ENCODE data around the gene CUL4A. TPM values are rescaled to one million over a fixed set of nuclear protein-coding genes. Genes with fewer than 3 reads are reported as not detected.
A peak's percentile ranks its signal among the peaks of the same experiment; 100 is the strongest.

CUL4A gene
- total RNA-seq, 1 donor from 2014 or later: 104 TPM

DNA sequence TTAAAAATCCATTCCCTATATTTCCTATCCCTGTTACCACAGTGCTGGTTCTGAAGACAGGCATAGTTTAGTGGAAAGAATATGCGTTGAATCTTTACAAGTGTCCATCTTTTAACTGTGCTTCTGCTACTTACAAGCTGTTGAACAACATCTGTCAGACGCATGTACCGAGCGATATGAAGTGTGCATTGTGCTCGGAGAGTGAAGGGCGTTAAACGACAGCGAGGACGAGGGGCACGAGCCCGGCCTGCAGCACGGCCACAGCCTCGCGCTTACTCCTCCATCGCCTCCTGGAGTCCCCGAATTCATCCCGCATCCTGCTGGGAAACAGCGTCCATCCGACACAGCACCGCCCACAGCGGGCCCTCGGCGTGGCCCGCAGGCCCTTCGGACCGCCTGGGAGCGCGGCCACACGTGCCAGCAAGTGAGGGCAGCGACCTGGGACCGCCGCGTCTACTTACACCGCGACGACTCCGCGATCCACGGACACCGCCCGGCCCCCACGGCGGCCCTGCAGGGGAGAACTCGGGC is 1.5 kb upstream of the CUL4A start:
- DNase-seq (ENCODE audit: low read depth): peak; percentile 31
- no peak for FAIRE-seq
- peak overlapping the region; percentile 85 for H3K4me3 ChIP-seq (ENCODE audit: low read depth, low read length)
- H3K36me3 ChIP-seq (ENCODE audit: control insufficient read depth, insufficient read depth, low read length): peaks cover 6% of the 10 kb centered on the region
- H3K27me3 ChIP-seq (ENCODE audit: control insufficient read depth, insufficient read depth, low read length): no peaks in the 10 kb centered on the region
- TF ChIP-seq, protein P1, sequence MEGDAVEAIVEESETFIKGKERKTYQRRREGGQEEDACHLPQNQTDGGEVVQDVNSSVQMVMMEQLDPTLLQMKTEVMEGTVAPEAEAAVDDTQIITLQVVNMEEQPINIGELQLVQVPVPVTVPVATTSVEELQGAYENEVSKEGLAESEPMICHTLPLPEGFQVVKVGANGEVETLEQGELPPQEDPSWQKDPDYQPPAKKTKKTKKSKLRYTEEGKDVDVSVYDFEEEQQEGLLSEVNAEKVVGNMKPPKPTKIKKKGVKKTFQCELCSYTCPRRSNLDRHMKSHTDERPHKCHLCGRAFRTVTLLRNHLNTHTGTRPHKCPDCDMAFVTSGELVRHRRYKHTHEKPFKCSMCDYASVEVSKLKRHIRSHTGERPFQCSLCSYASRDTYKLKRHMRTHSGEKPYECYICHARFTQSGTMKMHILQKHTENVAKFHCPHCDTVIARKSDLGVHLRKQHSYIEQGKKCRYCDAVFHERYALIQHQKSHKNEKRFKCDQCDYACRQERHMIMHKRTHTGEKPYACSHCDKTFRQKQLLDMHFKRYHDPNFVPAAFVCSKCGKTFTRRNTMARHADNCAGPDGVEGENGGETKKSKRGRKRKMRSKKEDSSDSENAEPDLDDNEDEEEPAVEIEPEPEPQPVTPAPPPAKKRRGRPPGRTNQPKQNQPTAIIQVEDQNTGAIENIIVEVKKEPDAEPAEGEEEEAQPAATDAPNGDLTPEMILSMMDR (IDR thresholded peaks at IDR 0.05; ENCODE audit: insufficient read depth, low read length, severe bottlenecking): no peak

DNA sequence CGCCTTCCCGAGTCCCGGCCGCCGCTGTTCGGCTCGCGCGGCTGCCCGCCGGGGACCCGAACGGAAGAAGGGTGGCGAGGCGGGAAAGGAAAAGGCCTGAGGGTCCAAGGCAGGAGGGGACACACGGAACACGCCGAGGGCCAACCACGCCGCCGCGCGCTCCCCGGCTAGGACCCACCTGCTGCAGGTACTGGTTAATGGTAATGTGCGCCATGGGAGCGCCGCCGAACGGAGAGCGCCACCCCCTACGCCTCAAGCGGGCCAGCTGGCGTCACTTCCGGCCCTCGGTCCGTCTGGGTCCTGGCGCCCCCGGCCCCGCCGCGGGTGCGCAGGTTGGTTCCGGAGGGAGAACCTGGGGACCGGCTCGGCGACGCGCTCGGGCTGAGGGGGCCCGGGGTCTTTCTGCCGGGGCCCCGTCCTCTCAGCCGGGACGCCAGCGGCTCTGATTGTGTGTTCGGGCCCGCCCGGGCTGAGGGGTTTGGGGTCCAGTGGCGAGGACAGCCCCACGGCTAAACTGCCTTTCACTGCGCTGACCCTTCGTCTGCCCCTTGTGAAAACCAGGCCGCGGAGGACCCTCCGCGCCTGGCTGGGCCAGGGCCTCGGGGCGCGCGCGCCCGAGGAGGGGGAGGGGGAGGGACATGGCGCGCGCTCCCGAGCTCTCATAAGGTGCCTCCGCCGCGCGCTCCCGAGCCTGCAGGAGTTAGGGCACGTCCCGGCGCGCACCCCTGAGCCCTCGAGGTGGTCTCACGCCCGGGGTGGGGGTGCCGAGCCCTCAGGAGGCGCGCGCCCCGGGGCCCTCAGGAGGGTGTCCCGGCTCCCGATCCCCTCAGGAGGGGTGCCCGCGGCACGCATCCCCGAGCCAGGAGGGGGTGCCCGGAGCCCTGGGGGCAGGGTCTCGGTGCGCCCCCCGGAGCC is 735 bp upstream of the CUL4A start, which contains the start of gene PCID2:
PCID2 (minus strand) TSS at position 249 of the 915 bp plus-strand sequence; CDS start at position 214, 35 bp downstream.
- Histone ChIP-seq H3K27me3 (ENCODE audit: control insufficient read depth, insufficient read depth, low read length) (no peaks in the 10 kb centered on the region), H3K36me3 (ENCODE audit: control insufficient read depth, insufficient read depth, low read length) (peaks cover 6% of the 10 kb centered on the region), H3K4me3 (ENCODE audit: low read depth, low read length) (peak within 1 kb of the TSS; percentile 85)
- peak; percentile 58 for DNase-seq (ENCODE audit: low read depth)
- no peak for FAIRE-seq
- TF ChIP-seq, protein P1 (IDR thresholded peaks at IDR 0.05; ENCODE audit: insufficient read depth, low read length, severe bottlenecking): no peak

- FAIRE-seq (no peak), DNase-seq (ENCODE audit: low read depth) (peak; percentile 57)
- Histone ChIP-seq H3K4me3 (ENCODE audit: low read depth, low read length) (peak overlapping the region; percentile 85), H3K27me3 (ENCODE audit: control insufficient read depth, insufficient read depth, low read length) (no peaks in the 10 kb centered on the region), H3K36me3 (ENCODE audit: control insufficient read depth, insufficient read depth, low read length) (peaks cover 5% of the 10 kb centered on the region)
- TF ChIP-seq, protein P1 (IDR thresholded peaks at IDR 0.05; ENCODE audit: insufficient read depth, low read length, severe bottlenecking): no peak
These were observed 477 bp downstream of the CUL4A start for GRCh38 chr13:113209759-113210421.

DNA sequence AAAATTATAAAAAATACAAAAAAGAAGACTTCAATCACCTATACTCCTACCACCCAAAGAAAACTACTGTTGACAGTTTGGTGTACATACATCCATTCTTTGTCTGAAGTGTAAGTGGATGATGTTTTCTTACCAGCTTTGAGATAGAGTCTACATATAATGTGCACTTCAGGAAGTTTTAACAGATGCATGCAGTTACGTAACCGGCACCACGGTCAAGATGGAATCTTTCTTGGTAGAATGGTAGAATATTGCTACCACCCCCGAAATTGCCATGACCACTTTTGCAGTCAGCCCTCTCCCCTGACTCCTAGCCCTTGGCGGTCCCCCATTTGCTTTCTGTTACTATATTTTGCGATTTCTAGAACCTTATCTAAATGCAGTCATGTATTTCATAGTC is 1.4 kb downstream of the CUL4A start:
- TF ChIP-seq, protein P1 (IDR thresholded peaks at IDR 0.05; ENCODE audit: insufficient read depth, low read length, severe bottlenecking): no peak
- DNase-seq (ENCODE audit: low read depth): no peak
- H3K4me3 ChIP-seq (ENCODE audit: low read depth, low read length): no peak overlapping the region

DNA sequence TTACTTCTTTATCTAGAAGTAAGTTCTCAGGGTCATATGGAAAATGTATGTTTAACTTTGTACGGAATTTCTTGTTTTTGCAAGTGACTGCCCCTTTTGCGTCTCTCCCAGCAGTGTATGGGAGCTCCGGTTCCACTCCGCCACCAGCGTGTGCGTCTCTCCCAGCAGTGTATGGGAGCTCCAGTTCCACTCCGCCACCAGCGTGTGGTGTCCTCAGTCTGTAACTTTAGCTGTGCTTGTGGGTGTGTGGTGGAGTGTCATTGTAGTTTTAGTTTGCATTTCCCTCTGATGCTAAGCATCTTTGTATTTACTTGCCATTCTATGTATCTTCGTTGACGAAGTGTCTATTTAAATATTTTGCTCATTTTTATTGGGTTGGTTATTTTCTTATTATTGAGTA is 2.4 kb downstream of the CUL4A start:
- peaks cover 3% of the 10 kb centered on the region for H3K36me3 ChIP-seq (ENCODE audit: control insufficient read depth, insufficient read depth, low read length)
- H3K27me3 ChIP-seq (ENCODE audit: control insufficient read depth, insufficient read depth, low read length): no peaks in the 10 kb centered on the region
- TF ChIP-seq, protein P1 (IDR thresholded peaks at IDR 0.05; ENCODE audit: insufficient read depth, low read length, severe bottlenecking): no peak
- H3K4me3 ChIP-seq (ENCODE audit: low read depth, low read length): no peak overlapping the region
- no peak for FAIRE-seq
- DNase-seq (ENCODE audit: low read depth): no peak

More for the DNA sequence above, 1.4 kb downstream of the CUL4A start:
- no peaks in the 10 kb centered on the region for H3K27me3 ChIP-seq (ENCODE audit: control insufficient read depth, insufficient read depth, low read length)
- peaks cover 5% of the 10 kb centered on the region for H3K36me3 ChIP-seq (ENCODE audit: control insufficient read depth, insufficient read depth, low read length)
- no peak for FAIRE-seq

All from bronchial epithelial cell (primary cell).